ENCODE measurements around the gene LRRC27.
"Not testable (repeated sequence)": the region's sequence is repeated elsewhere in the genome, so short reads cannot be mapped to it uniquely, and the experiment has no call there.

The LRRC27 gene

GRCh38 chr10:132336919-132337407, 5.0 kb downstream of the LRRC27 start:
- DNase-seq, result no peak

GRCh38 chr10:132337854-132338253, 5.9 kb downstream of the LRRC27 start:
- not testable (repeated sequence) for H3K4me3 ChIP-seq (ENCODE audit: low read depth, low read length); H3K27me3 ChIP-seq; H3K36me3 ChIP-seq; H3K4me1 ChIP-seq; DNase-seq; H3K9me3 ChIP-seq

More at GRCh38 chr10:132336919-132337407, 5.0 kb downstream of the LRRC27 start:
- H3K4me3 ChIP-seq (ENCODE audit: low read depth, low read length), result no peak overlapping the region
- H3K4me1 ChIP-seq, result no peaks in the 10 kb centered on the region
- H3K27me3 ChIP-seq, result no peaks in the 10 kb centered on the region
- H3K36me3 ChIP-seq, result no peaks in the 10 kb centered on the region
- TF ChIP-seq CTCF (IDR thresholded peaks at IDR 0.05; ENCODE audit: low read depth, low read length), result no peak
- H3K9me3 ChIP-seq, result no peaks in the 10 kb centered on the region

- no peak for TF ChIP-seq CTCF (IDR thresholded peaks at IDR 0.05; ENCODE audit: low read depth, low read length)
- no peaks in the 10 kb centered on the region for H3K27me3 ChIP-seq
- no peaks in the 10 kb centered on the region for H3K36me3 ChIP-seq
- no peaks in the 10 kb centered on the region for H3K4me1 ChIP-seq
- no peaks in the 10 kb centered on the region for H3K9me3 ChIP-seq
- H3K4me3 ChIP-seq (ENCODE audit: low read depth, low read length), result no peak overlapping the region
- DNase-seq, result no peak
Measured at GRCh38 chr10:132338876-132339275, 6.9 kb downstream of the LRRC27 start.

- no peaks in the 10 kb centered on the region for H3K9me3 ChIP-seq
- DNase-seq, result no peak
- H3K4me3 ChIP-seq (ENCODE audit: low read depth, low read length), result no peak overlapping the region
- H3K27me3 ChIP-seq, result no peaks in the 10 kb centered on the region
- TF ChIP-seq CTCF (IDR thresholded peaks at IDR 0.05; ENCODE audit: low read depth, low read length), result no peak
- no peaks in the 10 kb centered on the region for H3K36me3 ChIP-seq
- no peaks in the 10 kb centered on the region for H3K4me1 ChIP-seq
Measured at GRCh38 chr10:132339276-132339675, 7.3 kb downstream of the LRRC27 start.

GRCh38 chr10:132341017-132341416, 9.0 kb downstream of the LRRC27 start:
- Histone ChIP-seq H3K36me3 (no peaks in the 10 kb centered on the region), H3K4me1 (no peaks in the 10 kb centered on the region), H3K27me3 (no peaks in the 10 kb centered on the region), H3K4me3 (ENCODE audit: low read depth, low read length) (no peak overlapping the region), H3K9me3 (no peaks in the 10 kb centered on the region)
- DNase-seq, result no peak
- no peak for TF ChIP-seq CTCF (IDR thresholded peaks at IDR 0.05; ENCODE audit: low read depth, low read length)

GRCh38 chr10:132341781-132342180, 9.8 kb downstream of the LRRC27 start:
- no peak for TF ChIP-seq CTCF (IDR thresholded peaks at IDR 0.05; ENCODE audit: low read depth, low read length)
- Histone ChIP-seq H3K4me1 (no peaks in the 10 kb centered on the region), H3K36me3 (no peaks in the 10 kb centered on the region), H3K9me3 (no peaks in the 10 kb centered on the region), H3K27me3 (no peaks in the 10 kb centered on the region), H3K4me3 (ENCODE audit: low read depth, low read length) (no peak overlapping the region)
- DNase-seq, result no peak

- no peak for TF ChIP-seq CTCF (IDR thresholded peaks at IDR 0.05; ENCODE audit: low read depth, low read length)
- H3K4me3 ChIP-seq (ENCODE audit: low read depth, low read length), result no peak overlapping the region
- H3K27me3 ChIP-seq, result no peaks in the 10 kb centered on the region
- H3K9me3 ChIP-seq, result no peaks in the 10 kb centered on the region
- H3K36me3 ChIP-seq, result no peaks in the 10 kb centered on the region
- no peak for DNase-seq
- no peaks in the 10 kb centered on the region for H3K4me1 ChIP-seq
Measured at GRCh38 chr10:132342553-132342952, 10.6 kb downstream of the LRRC27 start.

Data from BE2C (cell line).